OCI-LY7 (cell line): Measurements from ENCODE around the gene TMEM19. TPM values are rescaled to one million over a fixed set of nuclear protein-coding genes. Genes with fewer than 3 reads are reported as not detected.
"Not testable (repeated sequence)": the region's sequence is repeated elsewhere in the genome, so short reads cannot be mapped to it uniquely, and the experiment has no call there.

ENCODE experiments used
- BruUV-seq: library from RNA; stranded (reverse); fragments of 400-500 nt; replicated peaks from 2 replicates; lab custom pipeline; 2021; lab: Mats Ljungman, UMichigan
- CTCF ChIA-PET: fragments of 300-600 bp; sonication (Branson Sonifier 250); formaldehyde crosslinking; loops from one replicate; lab custom pipeline; 2022; ENCODE audit warnings: antibody characterized with exemption; ENCODE audit not compliant: unreplicated experiment; lab: Charles Lee
- POLR2A ChIA-PET: fragments of 300-600 bp; sonication (Branson Sonifier 250); formaldehyde crosslinking; loops from one replicate; lab custom pipeline; 2022; ENCODE audit warnings: antibody characterized with exemption; lab: Charles Lee
- DNase-seq: peaks from one replicate; pipeline ENCODE4 v3.0.0-alpha.2; 2015; ENCODE audit warnings: low spot score
- H2AFZ ChIP-seq: fragments of 200-600 bp; sonication (generic), shearing (Covaris generic); 2 replicates; pipeline ENCODE4 v1.6.1; 2014; ENCODE audit warnings: mild to moderate bottlenecking, antibody characterized with exemption, low read length, moderate library complexity
- H3K27ac ChIP-seq: fragments of 200-600 bp; sonication (generic); 2 replicates; pipeline ENCODE4 v1.5.1; 2014; ENCODE audit warnings: mixed run types, low read depth, mild to moderate bottlenecking, moderate library complexity, low read length, inconsistent platforms; ENCODE audit not compliant: poor library complexity, severe bottlenecking
- H3K36me3 ChIP-seq: fragments of 200-600 bp; sonication (generic); 2 replicates; pipeline ENCODE4 v1.6.1; 2014; ENCODE audit warnings: mild to moderate bottlenecking, antibody characterized with exemption, low read length, moderate library complexity, mixed read lengths; ENCODE audit not compliant: insufficient read depth
- H3K4me1 ChIP-seq: fragments of 200-600 bp; sonication (generic); 2 replicates; pipeline ENCODE4 v1.5.1; 2014; ENCODE audit warnings: mild to moderate bottlenecking, low read length; ENCODE audit not compliant: insufficient read depth, poor library complexity, severe bottlenecking
- H3K4me2 ChIP-seq: fragments of 200-600 bp; sonication (generic); 2 replicates; pipeline ENCODE4 v1.6.1; 2014; ENCODE audit warnings: mild to moderate bottlenecking, low read length
- H3K4me3 ChIP-seq: fragments of 200-600 bp; sonication (generic); 2 replicates; pipeline ENCODE4 v1.5.1; 2014; ENCODE audit warnings: mild to moderate bottlenecking, low read depth, low read length; ENCODE audit not compliant: poor library complexity, severe bottlenecking
- H3K79me2 ChIP-seq: fragments of 200-600 bp; sonication (generic); 2 replicates; pipeline ENCODE4 v1.6.1; 2016; ENCODE audit warnings: low read depth, mild to moderate bottlenecking, low read length, moderate library complexity, mixed read lengths; ENCODE audit not compliant: insufficient read depth
- H3K9me2 ChIP-seq: fragments of 200-600 bp; sonication (generic); 2 replicates; pipeline ENCODE4 v1.6.1; 2016; ENCODE audit warnings: mild to moderate bottlenecking, low read length, mixed read lengths; ENCODE audit not compliant: insufficient read depth
- H3K9me3 ChIP-seq: fragments of 200-600 bp; sonication (generic); 2 replicates; pipeline ENCODE4 v1.6.1; 2014; ENCODE audit warnings: mild to moderate bottlenecking, mixed run types, low read length, mixed read lengths
- H4K20me1 ChIP-seq: fragments of 200-600 bp; sonication (generic); 2 replicates; pipeline ENCODE4 v1.6.1; 2014; ENCODE audit warnings: mild to moderate bottlenecking, antibody characterized with exemption, low read length, moderate library complexity, mixed read lengths; ENCODE audit not compliant: insufficient read depth
- CTCF ChIP-seq: fragments of 200-600 bp; sonication (generic); conservative IDR thresholded peaks from 2 replicates; pipeline ENCODE4 v1.5.1; 2014; ENCODE audit warnings: mild to moderate bottlenecking, antibody characterized with exemption, low read length, moderate library complexity, mixed read lengths
- EZH2phosphoT487 ChIP-seq: fragments of 200-600 bp; sonication (generic); IDR thresholded peaks from 2 replicates; pipeline ENCODE4 v1.6.1; 2018; ENCODE audit warnings: low read depth, borderline replicate concordance, mild to moderate bottlenecking, mixed run types, antibody characterized with exemption, low read length, moderate library complexity, mixed read lengths
- intact Hi-C: fragments of 100-400 bp; cut with micrococcal nuclease; formaldehyde crosslinking; loops from one replicate; pipeline ENCODE4 v1.10.0; 2022; ENCODE audit not compliant: unreplicated experiment
- total RNA-seq, 2 experiments: library from RNA; depleted of rRNA in 1 of 2; stranded (reverse); fragments of >200 nt in 1 of 2; shearing (Covaris generic) in 1 of 2; gene quantifications; 2 replicates each; pipeline ENCODE4 v1.2.3, GENCODE V29; 2014 to 2022

The TMEM19 gene
- total RNA-seq, 2 experiments from 2014 or later, result 38.3 to 40.4 TPM

- no peak for TF ChIP-seq EZH2phosphoT487
- H3K9me2 ChIP-seq, result no peaks in the 10 kb centered on the region
- intact Hi-C loops, result loop anchor here (1.0 to 10.0 kb wide), 2 partner anchors 65 to 1424 kb away; partner anchors contain the start of gene RAB21
- peaks cover 72% of the 10 kb centered on the region for H3K79me2 ChIP-seq
- DNase-seq, result peak; percentile 27
- H3K4me2 ChIP-seq, result peak overlapping the region; percentile 84
- peak overlapping the region; percentile 99 for H3K27ac ChIP-seq
- peaks cover 20% of the 10 kb centered on the region for H3K36me3 ChIP-seq
- H4K20me1 ChIP-seq, result no peaks in the 10 kb centered on the region
- BruUV-seq, result no TSS peak
- ChIA-PET CTCF (no interaction called here), POLR2A (interaction anchor here (0.7 to 6.7 kb wide), 4 partner anchors 12 to 68 kb away, joined by 3 to 105 read pairs (median 3); partner anchors contain the start of genes THAP2 and ZFC3H1)
- peaks cover 72% of the 10 kb centered on the region for H3K4me1 ChIP-seq
- H3K9me3 ChIP-seq, result no peaks in the 10 kb centered on the region; the same call in 1 of the 2 replicates
- peak overlapping the region; percentile 94 for H3K4me3 ChIP-seq
- H2AFZ ChIP-seq, result peak overlapping the region; percentile 3; the same call in 1 of the 2 replicates
Observed at GRCh38 chr12:71688961-71689570, 3.2 kb downstream of the TMEM19 start.

- Histone ChIP-seq H4K20me1 (no peaks in the 10 kb centered on the region), H2AFZ (no peak overlapping the region), H3K36me3 (peaks cover 30% of the 10 kb centered on the region), H3K27ac (peak overlapping the region; percentile 99), H3K4me2 (peak overlapping the region; percentile 84), H3K4me3 (peak overlapping the region; percentile 94), H3K9me3 (no peaks in the 10 kb centered on the region; the same call in 1 of the 2 replicates), H3K4me1 (peaks cover 79% of the 10 kb centered on the region), H3K9me2 (no peaks in the 10 kb centered on the region), H3K79me2 (peaks cover 91% of the 10 kb centered on the region)
- intact Hi-C loops, result loop anchor here (5.0 to 10.0 kb wide), 2 partner anchors 41 to 1327 kb away; partner anchors contain the start of gene KCNMB4
- ChIA-PET POLR2A (no interaction called here), CTCF (no interaction called here)
- peak; percentile 57 for DNase-seq
- TF ChIP-seq CTCF (no peak), EZH2phosphoT487 (no peak)
- BruUV-seq, result no TSS peak
Observed at GRCh38 chr12:71691504-71692129, 5.7 kb downstream of the TMEM19 start.

- Histone ChIP-seq H3K9me3 (no peaks in the 10 kb centered on the region; the same call in 1 of the 2 replicates), H3K4me1 (peaks cover 83% of the 10 kb centered on the region), H4K20me1 (no peaks in the 10 kb centered on the region), H3K79me2 (peaks cover 81% of the 10 kb centered on the region), H3K4me3 (peak overlapping the region; percentile 56), H3K36me3 (peaks cover 45% of the 10 kb centered on the region), H3K4me2 (peak overlapping the region; percentile 84), H3K9me2 (no peaks in the 10 kb centered on the region), H2AFZ (no peak overlapping the region; the same call in 1 of the 2 replicates), H3K27ac (peak overlapping the region; percentile 99)
- BruUV-seq, result no TSS peak
- no peak for TF ChIP-seq CTCF
- no peak for TF ChIP-seq EZH2phosphoT487
- intact Hi-C loops, result loop anchor here (5.0 to 10.0 kb wide), 2 partner anchors 39 to 1328 kb away; partner anchors contain the start of gene KCNMB4
- CTCF ChIA-PET, result interaction anchor here (1.0 kb wide), 1 partner anchor 29 kb away, joined by 3 read pairs; no protein-coding TSS in a partner anchor
- POLR2A ChIA-PET, result interaction anchor here (0.8 to 1.4 kb wide), 8 partner anchors 11 to 154 kb away, joined by 3 to 9 read pairs (median 4); partner anchors contain the start of genes THAP2 and ZFC3H1
- no peak for DNase-seq
Observed at GRCh38 chr12:71693126-71693525, 7.2 kb downstream of the TMEM19 start.

- DNase-seq, result peak; percentile 62
- Histone ChIP-seq H3K4me2 (peak overlapping the region; percentile 84), H3K36me3 (peaks cover 50% of the 10 kb centered on the region), H3K79me2 (peaks cover 76% of the 10 kb centered on the region), H3K4me1 (peaks cover 79% of the 10 kb centered on the region), H3K4me3 (peak overlapping the region; percentile 56), H3K27ac (peak overlapping the region; percentile 99)
- H3K9me3 ChIP-seq, H2AFZ ChIP-seq, BruUV-seq, H3K9me2 ChIP-seq, H4K20me1 ChIP-seq: not testable (repeated sequence)
- ChIA-PET CTCF (interaction anchor here (1.0 kb wide), 1 partner anchor 29 kb away, joined by 3 read pairs; no protein-coding TSS in a partner anchor), POLR2A (interaction anchor here (0.8 to 1.4 kb wide), 8 partner anchors 10 to 154 kb away, joined by 3 to 9 read pairs (median 4); partner anchors contain the start of genes THAP2 and ZFC3H1)
- intact Hi-C loops, result loop anchor here (2.0 to 10.0 kb wide), 3 partner anchors 39 to 1329 kb away; partner anchors contain the start of gene KCNMB4
Observed at GRCh38 chr12:71693651-71694050, 7.8 kb downstream of the TMEM19 start.
